K562 (cell line): ENCODE data around the gene AHCYL2. TPM values are rescaled to one million over a fixed set of nuclear protein-coding genes. Genes with fewer than 3 reads are reported as not detected.

Experiments
- ATAC-seq: fragments of 200-7000 bp; cut with Tn5 transposase; 3 replicates; pipeline ENCODE4 v1.9.1; 2020; ENCODE audit warnings: moderate library complexity
- BruUV-seq: library from RNA; stranded (reverse); fragments of 400-500 nt; replicated peaks from 2 replicates; lab custom pipeline; 2021; lab: Mats Ljungman, UMichigan
- CTCF ChIA-PET: fragments of 300-600 bp; formaldehyde crosslinking; extraction: SDS; loops from one replicate; lab custom pipeline; 2021; ENCODE audit warnings: low intra/inter-chr PET ratio; lab: Yijun Ruan, JAX
- POLR2A ChIA-PET: fragments of 300-600, 350-650 bp; sonication (Branson Sonifier 250); formaldehyde crosslinking; extraction: SDS; loops from one replicate; lab custom pipeline; 2021; ENCODE audit warnings: antibody characterized with exemption, inconsistent platforms; lab: Yijun Ruan, JAX
- DNase-seq, 4 experiments: peaks; one replicate each; pipeline versions ENCODE4 v3.0.0 to v3.0.0-alpha.2; 2011 to 2018; ENCODE audit warnings: low spot score in 3 of 4, mixed read lengths in 3 of 4; ENCODE audit errors: extremely low read depth in 1 of 4
- FAIRE-seq: peaks from 2 replicates; lab custom pipeline; 2011; peaks lifted over from hg19 to GRCh38; lab: Jason Lieb, UNC
- H2AFZ ChIP-seq: 2 replicates; pipeline ENCODE4 v1.6.0; 2011; ENCODE audit warnings: low read depth, low read length, control low read depth, inconsistent platforms
- H3K27ac ChIP-seq: fragments of 200-600 bp; 3 replicates; pipeline ENCODE4 v1.8.0; 2011; ENCODE audit warnings: low read depth, mild to moderate bottlenecking, control low read depth, inconsistent platforms, low read length, moderate library complexity, mixed read lengths; ENCODE audit errors: extremely low read depth
- H3K27me3 ChIP-seq, 2 experiments: fragments of 300-600 bp in 1 of 2; 2 replicates in 1 of 2; 3 replicates in 1 of 2; pipeline versions ENCODE4 v1.6.0 to v1.8.0; 2011; ENCODE audit warnings: inconsistent platforms in 2 of 2, low read length in 2 of 2, mild to moderate bottlenecking in 1 of 2, mixed read lengths in 1 of 2, moderate library complexity in 1 of 2; ENCODE audit not compliant: control insufficient read depth in 2 of 2, insufficient read depth in 2 of 2
- H3K36me3 ChIP-seq: fragments of 300-600 bp; 3 replicates; pipeline ENCODE4 v1.8.0; 2011; ENCODE audit warnings: mild to moderate bottlenecking, low read length, inconsistent platforms; ENCODE audit not compliant: control insufficient read depth, insufficient read depth
- H3K4me1 ChIP-seq, 2 experiments: fragments of 200-600 bp in 1 of 2; replicated peaks in 1 of 2; 2 replicates in 1 of 2; 3 replicates in 1 of 2; pipeline versions ENCODE4 v1.5.1 to v1.8.0; 2011; ENCODE audit warnings: inconsistent platforms in 2 of 2, low read length in 2 of 2, mild to moderate bottlenecking in 1 of 2, mixed read lengths in 1 of 2, moderate library complexity in 1 of 2; ENCODE audit not compliant: control insufficient read depth in 2 of 2, insufficient read depth in 2 of 2
- H3K4me2 ChIP-seq: 2 replicates; pipeline ENCODE4 v1.6.1; 2011; ENCODE audit warnings: low read length, control low read depth, inconsistent platforms, mixed read lengths; ENCODE audit not compliant: insufficient read depth
- H3K4me3 ChIP-seq: fragments of 200-600 bp; sonication (generic), shearing (Covaris generic); 2 replicates; pipeline ENCODE4 v1.5.1; 2016; ENCODE audit warnings: control low read depth, inconsistent platforms
- H3K79me2 ChIP-seq: fragments of 200-600 bp; 3 replicates; pipeline ENCODE4 v1.8.0; 2011; ENCODE audit warnings: low read length, inconsistent platforms; ENCODE audit not compliant: control insufficient read depth, insufficient read depth
- H3K9ac ChIP-seq, 2 experiments: 2 replicates each; pipeline versions ENCODE4 v1.6.0 to v1.6.1; 2011; ENCODE audit warnings: low read depth in 2 of 2, low read length in 2 of 2, control low read depth in 1 of 2, inconsistent platforms in 1 of 2, mild to moderate bottlenecking in 1 of 2, mixed read lengths in 1 of 2; ENCODE audit not compliant: insufficient read depth in 1 of 2
- H3K9me1 ChIP-seq: one replicate; pipeline ENCODE4 v1.6.0; 2011; ENCODE audit warnings: inconsistent platforms, mild to moderate bottlenecking, low read length, moderate library complexity; ENCODE audit not compliant: control insufficient read depth, insufficient read depth
- H3K9me3 ChIP-seq: replicated peaks from 2 replicates; pipeline ENCODE4 v1.5.1; 2011; ENCODE audit warnings: low read depth, low read length, inconsistent platforms; ENCODE audit not compliant: control insufficient read depth, insufficient read depth
- H4K20me1 ChIP-seq: replicated peaks from 2 replicates; pipeline ENCODE4 v1.6.1; 2011; ENCODE audit warnings: low read length, inconsistent platforms, mixed read lengths; ENCODE audit not compliant: control insufficient read depth, insufficient read depth
- BACH1 ChIP-seq: fragments of 200-800 bp; sonication (Bioruptor generic); IDR thresholded peaks from 2 replicates; pipeline ENCODE4 v1.6.1; 2016; ENCODE audit warnings: missing genetic modification characterization, missing compliant biosample characterization
- MCM3 ChIP-seq: fragments of 450-650 bp; IDR thresholded peaks from 2 replicates; pipeline ENCODE4 v1.6.1; 2016
- NBN ChIP-seq: fragments of 450-650 bp; IDR thresholded peaks from 2 replicates; pipeline ENCODE4 v1.6.1; 2016; ENCODE audit warnings: low read depth, mild to moderate bottlenecking
- PCBP2 ChIP-seq: fragments of 200-400 bp; formaldehyde crosslinking; IDR thresholded peaks from 2 replicates; pipeline ENCODE4 v1.6.1; 2018; ENCODE audit warnings: low read length, low read depth, mild to moderate bottlenecking, moderate library complexity; ENCODE audit not compliant: poor library complexity, severe bottlenecking
- RFX1 ChIP-seq: fragments of 450-650 bp; IDR thresholded peaks from 2 replicates; pipeline ENCODE4 v1.6.1; 2016; ENCODE audit warnings: mild to moderate bottlenecking, moderate library complexity
- ZC3H4 ChIP-seq: sonication (generic); formaldehyde crosslinking; IDR thresholded peaks from 2 replicates; pipeline ENCODE4 v1.9.0; 2021; ENCODE audit warnings: missing genetic modification reagents, borderline replicate concordance
- ZNF23 ChIP-seq: fragments of 250-450 bp; sonication (Bioruptor Pico); IDR thresholded peaks from 2 replicates; pipeline ENCODE4 v1.4.0; 2020; ENCODE audit warnings: mild to moderate bottlenecking
- WGBS: fragments of 100-300 bp; shearing (Covaris generic); methylation state at CpG from one replicate; pipeline ENCODE4 v1.1.6; 2016; ENCODE audit warnings: low coverage, mixed read lengths; ENCODE audit not compliant: insufficient coverage; ENCODE audit errors: missing lambda C conversion rate; 5-methylcytosine and 5-hydroxymethylcytosine counted together
- in situ Hi-C: fragments of 300-500 bp; cut with MboI; formaldehyde crosslinking; loops from 4 replicates; pipeline ENCODE4 v1.15.0; 2018; ENCODE audit warnings: inconsistent platforms, mixed read lengths
- intact Hi-C: fragments of 100-400 bp; cut with micrococcal nuclease; formaldehyde crosslinking; loops from 2 replicates; pipeline ENCODE4 v1.14.2; 2022
- polyA plus RNA-seq, 8 experiments: library from polyadenylated mRNA; depleted of rRNA in 4 of 8; stranded (reverse) in 5 of 8; unstranded in 3 of 8; fragments of >200 nt; fragmentation: Nextera tagmentation in 2 of 8; fragmentation: Illumina TruSeq in 1 of 8; extraction: Ambion mirVana in 2 of 8; extraction: Trizol in 1 of 8; gene quantifications; 2 replicates each; pipeline versions ENCODE4 v1.2.1 to v1.2.3, GENCODE V29; 2011 to 2014; ENCODE audit warnings: inconsistent platforms in 1 of 8, missing spikeins in 1 of 8
- total RNA-seq, 7 experiments: library from RNA; depleted of rRNA in 6 of 7; stranded (reverse); fragments of >200 nt in 6 of 7; fragmentation: Illumina TruSeq in 2 of 7; extraction: Trizol in 2 of 7; gene quantifications; 2 replicates each; pipeline versions ENCODE4 v1.2.1 to v1.2.3, GENCODE V29; 2011 to 2021; ENCODE audit warnings: low replicate concordance in 1 of 7
- TF ChIP-seq, protein P1 (sequence below): fragments of 250-450 bp; sonication (Bioruptor Pico); IDR thresholded peaks from 2 replicates; pipeline ENCODE4 v1.8.0; 2021; ENCODE audit warnings: moderate library complexity, mild to moderate bottlenecking, inconsistent platforms
- TF ChIP-seq, protein P2 (sequence below), 3 experiments: IDR thresholded peaks in 2 of 3; conservative IDR thresholded peaks in 1 of 3; 2 replicates each; pipeline ENCODE4 v1.5.1; 2011 to 2012; ENCODE audit warnings: low read length in 3 of 3, mild to moderate bottlenecking in 3 of 3, control low read depth in 2 of 3, improper control_type of control experiment in 1 of 3, inconsistent platforms in 1 of 3, low read depth in 1 of 3, mixed read lengths in 1 of 3, moderate library complexity in 1 of 3; ENCODE audit not compliant: insufficient read depth in 2 of 3

AHCYL2 gene
- total and polyA plus RNA-seq, 9 of the 15 experiments (the other 6 are each of a cell fraction or from before 2014, with no cell fraction given): 0.93 to 10.5 (median 5.2) TPM

DNA sequence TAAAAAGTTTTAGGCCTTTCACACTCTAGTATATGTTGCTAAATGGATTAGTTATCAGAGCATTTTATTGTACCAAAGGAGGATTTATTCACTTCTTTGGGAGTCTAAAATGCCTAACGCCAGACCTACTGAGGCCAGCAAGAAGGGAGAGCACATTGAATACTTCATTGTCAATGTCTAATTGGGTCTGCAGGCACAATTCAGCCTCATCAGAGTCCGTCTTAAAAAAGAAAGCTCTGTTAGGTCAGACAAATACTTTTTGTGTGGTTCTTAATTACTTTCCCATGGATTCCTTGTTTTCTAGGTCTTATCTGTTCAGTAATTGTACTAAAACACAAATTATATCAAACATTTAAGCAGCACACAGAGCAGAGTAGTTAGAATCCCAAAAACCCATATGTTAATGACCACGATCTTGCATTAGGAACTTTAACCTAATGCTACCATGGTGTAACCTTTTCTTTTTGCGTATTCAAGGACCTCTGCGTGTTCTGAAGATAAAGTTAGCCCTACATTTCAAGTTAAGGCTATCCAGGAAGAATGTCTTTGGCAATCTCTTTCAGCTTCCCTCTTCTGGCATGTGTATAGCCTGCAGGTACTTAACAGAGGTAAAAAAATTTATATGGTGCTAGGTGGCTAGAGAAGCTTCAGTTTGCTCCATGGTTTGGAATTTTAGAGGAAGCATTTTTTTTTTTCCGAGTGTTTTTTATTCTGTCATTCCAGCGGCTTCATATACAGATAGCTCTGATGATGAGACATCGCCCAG lies 163.7 kb downstream of the AHCYL2 start (continued):
- TF ChIP-seq, protein P1, sequence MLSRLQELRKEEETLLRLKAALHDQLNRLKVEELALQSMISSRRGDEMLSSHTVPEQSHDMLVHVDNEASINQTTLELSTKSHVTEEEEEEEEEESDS (CRISPR knock-in tag): no peak
- TF ChIP-seq ZNF23 (CRISPR knock-in tag): no peak
- no peak for TF ChIP-seq NBN

DNA sequence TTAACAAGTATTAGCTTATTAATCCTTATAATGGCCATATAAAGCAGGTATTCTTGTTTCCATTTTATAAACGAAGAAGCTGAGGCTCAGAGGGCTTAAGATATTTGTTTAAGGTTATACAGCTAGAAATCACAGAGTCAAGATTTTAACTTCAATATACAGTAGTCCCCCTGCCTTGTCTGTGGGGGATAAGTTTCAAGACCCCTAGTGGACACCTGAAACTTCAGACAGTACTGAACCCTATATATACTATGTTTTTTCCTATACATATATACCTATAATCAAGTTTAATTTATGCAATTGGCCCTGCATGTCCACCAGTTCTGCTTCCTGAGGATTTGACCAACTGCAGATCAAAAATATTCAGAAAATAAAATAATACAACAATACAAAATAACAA lies 165.0 kb downstream of the AHCYL2 start:
- H3K9me3 ChIP-seq: no peaks in the 10 kb centered on the region
- H3K36me3 ChIP-seq: no peaks in the 10 kb centered on the region
- ChIA-PET POLR2A (interaction anchor here (1.1 to 3.6 kb wide), 3 partner anchors 9 to 14 kb away, joined by 4 to 12 read pairs (median 12); no protein-coding TSS in a partner anchor), CTCF (no interaction called here)
- intact Hi-C loops: no loop called here
- no peak overlapping the region for H3K27ac ChIP-seq
- TF ChIP-seq BACH1 (tag): no peak
- no peak for TF ChIP-seq RFX1
- no peak for TF ChIP-seq MCM3
- TF ChIP-seq ZC3H4: no peak
- no peak for TF ChIP-seq PCBP2
- TF ChIP-seq, protein P2, sequence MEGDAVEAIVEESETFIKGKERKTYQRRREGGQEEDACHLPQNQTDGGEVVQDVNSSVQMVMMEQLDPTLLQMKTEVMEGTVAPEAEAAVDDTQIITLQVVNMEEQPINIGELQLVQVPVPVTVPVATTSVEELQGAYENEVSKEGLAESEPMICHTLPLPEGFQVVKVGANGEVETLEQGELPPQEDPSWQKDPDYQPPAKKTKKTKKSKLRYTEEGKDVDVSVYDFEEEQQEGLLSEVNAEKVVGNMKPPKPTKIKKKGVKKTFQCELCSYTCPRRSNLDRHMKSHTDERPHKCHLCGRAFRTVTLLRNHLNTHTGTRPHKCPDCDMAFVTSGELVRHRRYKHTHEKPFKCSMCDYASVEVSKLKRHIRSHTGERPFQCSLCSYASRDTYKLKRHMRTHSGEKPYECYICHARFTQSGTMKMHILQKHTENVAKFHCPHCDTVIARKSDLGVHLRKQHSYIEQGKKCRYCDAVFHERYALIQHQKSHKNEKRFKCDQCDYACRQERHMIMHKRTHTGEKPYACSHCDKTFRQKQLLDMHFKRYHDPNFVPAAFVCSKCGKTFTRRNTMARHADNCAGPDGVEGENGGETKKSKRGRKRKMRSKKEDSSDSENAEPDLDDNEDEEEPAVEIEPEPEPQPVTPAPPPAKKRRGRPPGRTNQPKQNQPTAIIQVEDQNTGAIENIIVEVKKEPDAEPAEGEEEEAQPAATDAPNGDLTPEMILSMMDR (IDR thresholded peaks at IDR 0.05 in 2 of 3, conservative IDR thresholded peaks at IDR 0.05 in 1 of 3; ENCODE audit: insufficient read depth in 2 of 3, low read depth in 1 of 3, low read length in 3 of 3): peak in 2 of 3 experiments; percentile 18 to 22; a peak in 2 of 6 replicates
- in situ Hi-C loops: no loop called here
- H3K4me2 ChIP-seq: no peak overlapping the region
- no peaks in the 10 kb centered on the region for H3K4me1 ChIP-seq
- H3K9ac ChIP-seq: no peak overlapping the region
- no peak overlapping the region for H2AFZ ChIP-seq
- no peaks in the 10 kb centered on the region for H3K9me1 ChIP-seq
- no TSS peak for BruUV-seq
- ATAC-seq (peak; percentile 51; the same call in 1 of the 3 replicates), DNase-seq (no peak), FAIRE-seq (no peak)
- H3K27me3 ChIP-seq: no peaks in the 10 kb centered on the region
- H4K20me1 ChIP-seq: no peaks in the 10 kb centered on the region
- 7% methylated on average over 1 of the region's 1 CpG for WGBS
- H3K79me2 ChIP-seq: no peaks in the 10 kb centered on the region
- H3K4me3 ChIP-seq: no peak overlapping the region
